Caco-2 (cell line): Measurements from ENCODE around the gene KRT15. TPM values are rescaled to one million over a fixed set of nuclear protein-coding genes. Genes with fewer than 3 reads are reported as not detected.
A peak's percentile ranks its signal among the peaks of the same experiment; 100 is the strongest.

Source experiments
- BruUV-seq: library from RNA; stranded (reverse); fragments of 400-500 nt; replicated peaks from 2 replicates; lab custom pipeline; 2021; lab: Mats Ljungman, UMichigan
- CTCF ChIA-PET: fragments of 300-600 bp; sonication (Branson Sonifier 250); formaldehyde crosslinking; loops from one replicate; lab custom pipeline; 2022; ENCODE audit warnings: antibody characterized with exemption; lab: Charles Lee
- POLR2A ChIA-PET: fragments of 300-600 bp; sonication (Branson Sonifier 250); formaldehyde crosslinking; loops from one replicate; lab custom pipeline; 2022; ENCODE audit warnings: antibody characterized with exemption; lab: Charles Lee
- DNase-seq, 2 experiments: peaks; one replicate each; pipeline versions ENCODE4 v3.0.0 to v3.0.0-alpha.2; 2020 to 2022
- H3K27me3 ChIP-seq: replicated peaks from 2 replicates; pipeline ENCODE4 v1.6.0; 2011; ENCODE audit warnings: low read length; ENCODE audit not compliant: control insufficient read depth, insufficient read depth
- H3K36me3 ChIP-seq: 2 replicates; pipeline ENCODE4 v1.5.1; 2011; ENCODE audit warnings: low read length; ENCODE audit not compliant: control insufficient read depth, insufficient read depth
- H3K4me1 ChIP-seq: fragments of 250-450 bp; sonication (Bioruptor Pico); 2 replicates; pipeline ENCODE4 v1.5.1; 2020; ENCODE audit warnings: mild to moderate bottlenecking
- H3K4me3 ChIP-seq: 2 replicates; pipeline ENCODE4 v1.5.1; 2011; ENCODE audit warnings: low read depth, mild to moderate bottlenecking, control low read depth, low read length
- H3K9me3 ChIP-seq: fragments of 250-450 bp; sonication (Bioruptor Pico); 2 replicates; pipeline ENCODE4 v1.5.1; 2020; ENCODE audit warnings: mild to moderate bottlenecking, moderate library complexity
- H3K27ac Mint-ChIP-seq: one replicate; pipeline ENCODE4 v1.8.0; 2022; ENCODE audit warnings: mixed read lengths; ENCODE audit not compliant: unreplicated experiment
- H3K27me3 Mint-ChIP-seq: one replicate; pipeline ENCODE4 v1.8.0; 2022; ENCODE audit warnings: mixed read lengths; ENCODE audit not compliant: insufficient read depth, unreplicated experiment
- H3K36me3 Mint-ChIP-seq: one replicate; pipeline ENCODE4 v1.8.0; 2022; ENCODE audit warnings: mild to moderate bottlenecking, mixed read lengths; ENCODE audit not compliant: insufficient read depth, unreplicated experiment
- H3K4me1 Mint-ChIP-seq: one replicate; pipeline ENCODE4 v1.8.0; 2022; ENCODE audit warnings: low read depth, mixed read lengths; ENCODE audit not compliant: unreplicated experiment
- H3K4me3 Mint-ChIP-seq: one replicate; pipeline ENCODE4 v1.8.0; 2022; ENCODE audit warnings: mild to moderate bottlenecking, moderate library complexity, mixed read lengths; ENCODE audit not compliant: unreplicated experiment
- H3K9me3 Mint-ChIP-seq: one replicate; pipeline ENCODE4 v1.8.0; 2022; ENCODE audit warnings: mixed read lengths; ENCODE audit not compliant: unreplicated experiment
- intact Hi-C: fragments of 100-400 bp; cut with micrococcal nuclease; formaldehyde crosslinking; loops from one replicate; pipeline ENCODE4 v1.10.0; 2022; ENCODE audit not compliant: unreplicated experiment
- total RNA-seq: library from RNA; stranded (reverse); gene quantifications from 2 replicates; pipeline ENCODE4 v1.2.3, GENCODE V29; 2022
- TF ChIP-seq, protein P1 (sequence below), 2 experiments: fragments of 200-600 bp in 1 of 2; IDR thresholded peaks; 1 replicate in 1 of 2; 2 replicates in 1 of 2; pipeline versions ENCODE4 v1.5.1 to v1.8.0; 2011 to 2022; ENCODE audit warnings: antibody characterized with exemption in 1 of 2, control low read depth in 1 of 2, inconsistent platforms in 1 of 2, low read depth in 1 of 2, low read length in 1 of 2, mild to moderate bottlenecking in 1 of 2, moderate library complexity in 1 of 2; ENCODE audit not compliant: insufficient read depth in 1 of 2, severe bottlenecking in 1 of 2, unreplicated experiment in 1 of 2

KRT15 gene
- total RNA-seq, 1 experiment from 2014 or later: 5.3 TPM

DNA sequence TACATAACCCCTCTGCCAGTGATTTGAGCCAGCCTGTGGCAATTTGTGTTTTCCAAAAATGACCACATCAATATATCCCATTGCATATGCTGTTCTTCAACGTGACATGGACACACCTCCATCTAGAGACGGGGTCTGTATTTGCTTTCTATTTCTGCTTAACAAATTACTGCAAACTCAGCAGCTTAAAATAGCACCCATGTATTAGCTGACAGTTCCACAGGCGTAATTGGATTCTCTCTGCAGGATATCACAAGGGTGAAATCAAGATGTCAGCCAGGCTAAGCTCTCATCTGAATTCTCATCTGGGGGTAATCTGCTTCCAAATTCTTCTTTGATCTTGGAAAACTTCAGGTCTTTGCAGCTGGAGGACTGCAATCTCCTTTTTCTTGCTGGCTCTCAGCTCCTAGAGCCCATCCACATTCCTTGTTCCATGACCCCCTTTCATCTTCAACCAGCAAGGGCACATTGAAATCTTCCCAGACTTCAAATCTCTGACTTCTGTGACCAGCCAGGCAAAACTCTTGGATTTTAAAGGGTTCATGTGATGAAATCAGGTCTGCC is 45.0 kb upstream of the KRT15 start:
- intact Hi-C loops: no loop called here
- Histone ChIP-seq H3K4me3 (no peak overlapping the region), H3K27me3 (no peaks in the 10 kb centered on the region), H3K9me3 (no peaks in the 10 kb centered on the region), H3K4me1 (0 out of 2 replicates have a peak, but pooled peaks cover 5% of the 10 kb centered on the region), H3K36me3 (no peaks in the 10 kb centered on the region)
- POLR2A ChIA-PET: no interaction called here
- TF ChIP-seq, protein P1, sequence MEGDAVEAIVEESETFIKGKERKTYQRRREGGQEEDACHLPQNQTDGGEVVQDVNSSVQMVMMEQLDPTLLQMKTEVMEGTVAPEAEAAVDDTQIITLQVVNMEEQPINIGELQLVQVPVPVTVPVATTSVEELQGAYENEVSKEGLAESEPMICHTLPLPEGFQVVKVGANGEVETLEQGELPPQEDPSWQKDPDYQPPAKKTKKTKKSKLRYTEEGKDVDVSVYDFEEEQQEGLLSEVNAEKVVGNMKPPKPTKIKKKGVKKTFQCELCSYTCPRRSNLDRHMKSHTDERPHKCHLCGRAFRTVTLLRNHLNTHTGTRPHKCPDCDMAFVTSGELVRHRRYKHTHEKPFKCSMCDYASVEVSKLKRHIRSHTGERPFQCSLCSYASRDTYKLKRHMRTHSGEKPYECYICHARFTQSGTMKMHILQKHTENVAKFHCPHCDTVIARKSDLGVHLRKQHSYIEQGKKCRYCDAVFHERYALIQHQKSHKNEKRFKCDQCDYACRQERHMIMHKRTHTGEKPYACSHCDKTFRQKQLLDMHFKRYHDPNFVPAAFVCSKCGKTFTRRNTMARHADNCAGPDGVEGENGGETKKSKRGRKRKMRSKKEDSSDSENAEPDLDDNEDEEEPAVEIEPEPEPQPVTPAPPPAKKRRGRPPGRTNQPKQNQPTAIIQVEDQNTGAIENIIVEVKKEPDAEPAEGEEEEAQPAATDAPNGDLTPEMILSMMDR (IDR thresholded peaks at IDR 0.05; ENCODE audit: insufficient read depth in 1 of 2, low read depth in 1 of 2, low read length in 1 of 2, severe bottlenecking in 1 of 2, unreplicated experiment in 1 of 2): no peak
- H3K27me3 Mint-ChIP-seq: no peaks in the 10 kb centered on the region
- H3K4me3 Mint-ChIP-seq: no peak overlapping the region
- BruUV-seq: no TSS peak
- DNase-seq: peak in 1 of 2 experiments; percentile 22
- CTCF ChIA-PET: interaction anchor here (0.9 to 1.4 kb wide), 2 partner anchors 99 to 102 kb away, joined by 3 to 5 read pairs; no protein-coding TSS in a partner anchor
- H3K36me3 Mint-ChIP-seq: no peaks in the 10 kb centered on the region
- H3K27ac Mint-ChIP-seq: no peak overlapping the region
- H3K9me3 Mint-ChIP-seq: no peaks in the 10 kb centered on the region
- peaks cover 11% of the 10 kb centered on the region for H3K4me1 Mint-ChIP-seq

DNA sequence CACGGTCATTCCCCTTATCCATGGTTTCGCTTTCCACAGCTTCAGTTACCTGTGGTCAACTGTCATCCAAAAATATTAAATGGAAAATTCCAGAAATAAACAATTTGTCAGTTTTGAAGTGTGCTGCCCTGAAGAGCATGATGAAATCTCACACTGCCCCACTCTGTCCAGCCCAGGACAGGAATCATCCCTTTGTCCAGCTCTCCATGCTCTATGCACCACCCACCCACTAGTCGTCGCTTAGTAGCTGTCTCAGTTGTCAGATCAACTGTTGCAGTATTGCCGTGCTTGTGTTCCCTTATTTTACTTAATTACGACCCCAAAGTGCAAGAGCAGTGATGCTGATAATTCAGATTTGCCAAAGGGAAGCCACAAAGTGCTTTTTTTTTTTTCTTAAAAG is 42.9 kb upstream of the KRT15 start:
- Histone ChIP-seq H3K4me3 (no peak overlapping the region), H3K9me3 (no peaks in the 10 kb centered on the region), H3K36me3 (no peaks in the 10 kb centered on the region), H3K27me3 (no peaks in the 10 kb centered on the region), H3K4me1 (0 out of 2 replicates have a peak, but pooled peaks cover 5% of the 10 kb centered on the region)
- Mint-ChIP-seq H3K4me3 (no peak overlapping the region), H3K27ac (no peak overlapping the region), H3K4me1 (peaks cover 11% of the 10 kb centered on the region), H3K27me3 (peaks cover 3% of the 10 kb centered on the region), H3K9me3 (no peaks in the 10 kb centered on the region), H3K36me3 (no peaks in the 10 kb centered on the region)
- TF ChIP-seq, protein P1 (IDR thresholded peaks at IDR 0.05; ENCODE audit: insufficient read depth in 1 of 2, low read depth in 1 of 2, low read length in 1 of 2, severe bottlenecking in 1 of 2, unreplicated experiment in 1 of 2): no peak
- DNase-seq: no peak
- ChIA-PET CTCF (no interaction called here), POLR2A (no interaction called here)
- BruUV-seq: no TSS peak
- intact Hi-C loops: no loop called here

DNA sequence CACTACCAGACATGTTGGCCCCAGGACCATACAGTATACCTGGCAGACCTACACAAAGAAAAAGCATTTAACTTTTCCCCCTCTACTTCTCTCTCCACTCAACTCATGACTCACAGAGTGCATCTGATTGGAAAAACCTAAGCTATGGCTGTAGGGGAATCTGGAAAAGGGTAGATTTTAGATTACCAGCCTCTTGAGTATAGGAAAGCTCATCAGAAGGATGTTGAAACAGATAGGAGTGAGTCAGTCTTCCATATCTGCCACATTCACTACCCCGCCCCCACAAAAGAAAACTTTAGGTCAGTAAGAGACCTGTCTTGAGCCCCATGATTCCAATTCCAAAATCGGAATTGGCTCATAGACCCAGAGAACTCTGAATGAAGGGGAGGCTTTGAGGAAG is 40.9 kb upstream of the KRT15 start:
- H3K9me3 ChIP-seq: no peaks in the 10 kb centered on the region
- intact Hi-C loops: no loop called here
- Mint-ChIP-seq H3K27ac (no peak overlapping the region), H3K36me3 (no peaks in the 10 kb centered on the region), H3K4me3 (no peak overlapping the region), H3K4me1 (peaks cover 16% of the 10 kb centered on the region), H3K9me3 (no peaks in the 10 kb centered on the region), H3K27me3 (peaks cover 3% of the 10 kb centered on the region)
- peaks cover 12% of the 10 kb centered on the region; the same call in 1 of the 2 replicates for H3K4me1 ChIP-seq
- CTCF ChIA-PET: interaction anchor here (0.7 to 1.2 kb wide), 3 partner anchors 10 to 54 kb away, joined by 3 to 5 read pairs (median 4); no protein-coding TSS in a partner anchor
- POLR2A ChIA-PET: no interaction called here
- no peaks in the 10 kb centered on the region for H3K27me3 ChIP-seq
- TF ChIP-seq, protein P1 (IDR thresholded peaks at IDR 0.05; ENCODE audit: insufficient read depth in 1 of 2, low read depth in 1 of 2, low read length in 1 of 2, severe bottlenecking in 1 of 2, unreplicated experiment in 1 of 2): no peak
- no peak overlapping the region for H3K4me3 ChIP-seq
- no TSS peak for BruUV-seq
- DNase-seq: no peak
- H3K36me3 ChIP-seq: no peaks in the 10 kb centered on the region
